ENCODE results near the gene ORM2.

Gene ORM2

GRCh38 chr9:114378883-114379282, 49.2 kb downstream of the ORM2 start:
- no peak for DNase-seq (ENCODE audit: low read depth)
- in situ Hi-C loops (cut with HindIII; ENCODE audit: low sequenced_read_pairs), result no loop called here
- TF ChIP-seq CTCF (IDR thresholded peaks at IDR 0.05; ENCODE audit: low read depth, low read length, missing control alignments), result no peak
- no peak overlapping the region for H3K4me3 ChIP-seq (ENCODE audit: low read depth, low read length)
